ELR (cell line): ENCODE measurements around the gene VAMP3.

ENCODE experiments used
- DNase-seq: peaks from one replicate; pipeline ENCODE4 v3.0.0-alpha.2; 2015; ENCODE audit warnings: low read depth

The VAMP3 gene, protein sequence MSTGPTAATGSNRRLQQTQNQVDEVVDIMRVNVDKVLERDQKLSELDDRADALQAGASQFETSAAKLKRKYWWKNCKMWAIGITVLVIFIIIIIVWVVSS

DNA sequence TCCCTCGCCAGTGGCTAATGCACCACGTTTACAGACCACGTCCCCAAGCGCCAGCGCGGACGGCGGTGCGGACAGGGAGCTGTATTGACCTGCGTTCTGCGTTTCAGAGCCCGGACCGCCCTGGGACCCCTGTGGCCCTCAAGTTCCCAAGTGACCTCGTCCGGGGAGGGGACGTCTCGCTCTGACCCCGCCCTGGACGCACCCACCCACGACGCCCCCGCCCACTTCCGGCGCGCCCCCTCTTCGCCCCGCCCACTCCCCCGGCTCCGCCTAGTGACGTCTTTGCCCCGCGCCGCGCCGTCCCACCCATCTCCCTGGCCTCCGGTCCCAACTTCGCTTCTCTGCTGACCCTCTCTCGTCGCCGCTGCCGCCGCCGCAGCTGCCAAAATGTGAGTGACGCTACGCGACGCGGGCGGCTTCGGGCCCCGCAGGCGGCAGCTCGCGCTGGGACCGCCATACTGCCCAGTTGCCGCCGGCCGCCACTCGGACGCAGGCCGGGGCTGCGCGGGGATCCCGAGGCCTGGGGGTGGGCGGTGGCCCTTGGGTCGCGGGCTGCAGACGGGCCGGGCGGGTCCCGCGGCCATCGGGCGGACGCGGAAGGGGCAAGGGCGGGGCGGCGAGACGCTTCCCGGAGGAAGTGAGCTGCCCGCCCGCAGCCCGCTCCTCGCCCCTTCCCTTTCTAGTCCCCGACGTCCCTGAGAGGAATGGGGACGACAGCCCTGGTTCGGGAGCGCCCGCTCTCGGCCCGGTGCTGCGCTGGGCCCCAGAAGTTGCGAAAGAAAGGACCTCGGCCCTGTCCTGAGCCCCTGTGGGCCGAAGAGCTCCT is at the start of gene VAMP3:
Gene VAMP3, plus strand, starts transcription at position 300 of the 826 bp plus-strand sequence. Its CDS starts 88 bp downstream, at position 388.
- peak; percentile 82 for DNase-seq

DNA sequence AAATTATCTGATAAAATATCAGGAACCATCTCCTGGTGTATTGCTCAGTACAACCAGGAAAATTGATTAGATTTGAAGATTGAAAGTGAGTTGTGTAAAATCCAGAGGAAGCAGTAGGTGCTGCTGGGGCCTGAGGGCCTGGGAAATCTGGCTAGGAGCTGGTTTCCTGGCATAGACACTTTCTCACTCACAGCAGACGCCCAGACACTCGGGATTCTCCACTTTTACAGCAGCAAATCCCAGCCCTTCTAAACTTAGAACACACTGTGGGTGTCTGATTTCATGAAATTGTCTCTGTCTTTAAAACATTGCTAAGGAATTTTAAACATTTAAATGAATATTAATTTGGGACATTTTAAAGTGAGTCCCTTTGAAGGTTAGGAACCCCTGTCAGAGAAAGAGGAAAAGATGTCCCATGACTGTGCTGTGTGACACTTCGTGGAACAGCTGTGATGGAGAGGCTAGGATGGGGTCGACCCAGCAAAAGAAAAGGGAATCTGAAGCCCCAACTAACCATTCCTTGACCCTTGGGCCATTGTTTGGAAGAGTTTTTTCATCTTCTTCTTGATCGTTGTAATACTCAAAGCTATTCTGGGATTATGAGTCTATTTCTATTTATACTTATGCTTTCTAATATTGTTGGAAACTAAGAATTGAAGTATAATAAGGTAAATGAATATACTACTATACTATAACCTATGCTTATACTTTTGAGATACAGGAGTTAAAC is 49.0 kb upstream of the VAMP3 start:
- DNase-seq = no peak

DNA sequence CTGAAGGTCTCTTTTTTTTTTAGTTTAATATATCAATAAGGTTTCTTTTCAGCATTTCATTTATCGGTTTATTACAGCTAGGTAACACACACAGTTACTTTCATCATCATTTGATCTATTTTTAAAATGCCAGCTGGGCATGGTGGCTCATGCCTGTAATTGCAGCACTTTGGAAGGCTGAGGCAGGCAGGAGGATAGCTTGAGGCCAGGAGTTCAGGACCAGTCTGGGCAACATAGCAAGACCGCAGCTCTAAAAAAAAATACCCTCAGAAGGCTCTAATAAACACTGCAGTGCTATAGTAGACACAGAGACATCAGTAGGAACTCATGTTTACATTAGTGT is 48.5 kb upstream of the VAMP3 start:
- no peak for DNase-seq

DNA sequence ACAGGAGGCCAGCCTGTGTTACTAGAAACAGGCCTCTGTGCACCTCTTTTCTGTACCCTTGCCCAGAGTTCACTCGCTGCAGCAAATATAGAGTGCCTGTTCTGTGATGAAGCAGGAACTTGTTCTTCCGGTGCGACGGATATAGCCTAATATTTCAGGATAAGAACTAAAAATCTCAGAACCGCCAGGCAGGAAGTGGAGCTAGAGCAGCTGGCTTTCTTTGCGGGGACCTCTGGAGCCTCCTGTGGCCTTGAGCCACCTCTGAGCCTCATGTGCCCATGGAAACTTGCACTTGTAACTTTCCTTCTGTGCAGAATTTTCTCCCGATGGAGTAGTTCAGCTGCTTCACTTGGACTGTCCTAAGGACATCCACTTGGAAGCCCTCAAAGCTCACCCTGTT is 44.5 kb upstream of the VAMP3 start:
- no peak for DNase-seq

DNA sequence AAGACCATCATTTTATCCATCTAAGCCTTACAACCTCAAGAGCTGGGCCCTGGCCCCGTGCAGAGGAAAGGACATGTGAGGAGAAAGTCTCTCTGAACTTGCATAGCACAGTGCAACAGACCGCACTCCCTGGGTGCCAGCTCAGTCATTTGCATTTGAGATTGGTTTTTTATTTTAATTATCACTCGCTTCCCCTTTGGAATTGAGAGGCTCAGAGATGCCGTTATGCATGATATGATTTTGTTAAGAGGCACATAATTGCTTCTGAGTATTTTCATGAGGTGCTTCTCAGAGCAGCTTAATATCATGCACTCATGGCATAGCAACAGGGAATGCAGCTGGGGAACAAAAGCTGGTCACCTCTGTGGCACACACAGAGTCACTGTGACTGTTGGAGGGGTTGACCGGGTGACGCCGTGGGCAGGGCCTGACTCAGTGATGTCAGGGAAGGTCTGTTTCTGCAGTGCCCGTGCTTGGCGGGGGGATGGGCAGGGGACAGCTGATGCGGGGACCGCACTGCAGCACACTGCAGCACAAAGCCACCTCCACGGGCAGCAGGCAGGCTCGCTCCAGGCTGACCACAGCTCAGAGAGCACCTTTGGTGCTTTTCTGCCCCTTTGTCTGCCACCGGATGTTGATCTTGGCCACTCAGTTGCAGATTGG is 43.2 kb upstream of the VAMP3 start:
- DNase-seq = no peak

DNA sequence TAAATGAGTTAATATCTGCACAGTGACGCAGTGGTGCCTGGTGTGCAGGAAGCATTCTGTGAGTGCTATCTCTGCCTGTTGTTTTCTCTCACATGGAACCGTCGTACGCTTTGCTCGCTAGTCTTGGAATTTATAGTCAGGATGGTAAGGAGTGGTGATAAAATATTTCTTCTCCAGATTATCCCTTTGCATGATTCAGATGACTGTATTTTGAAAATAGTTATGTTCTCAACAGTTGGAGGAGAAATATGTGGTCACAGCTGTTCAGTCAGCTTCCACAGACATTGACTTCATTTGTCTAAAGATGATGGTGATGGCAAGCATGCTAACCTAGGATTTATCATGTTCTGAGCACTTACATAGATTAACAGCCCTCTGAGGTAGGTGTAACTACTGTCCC is 41.3 kb upstream of the VAMP3 start:
- no peak for DNase-seq

DNA sequence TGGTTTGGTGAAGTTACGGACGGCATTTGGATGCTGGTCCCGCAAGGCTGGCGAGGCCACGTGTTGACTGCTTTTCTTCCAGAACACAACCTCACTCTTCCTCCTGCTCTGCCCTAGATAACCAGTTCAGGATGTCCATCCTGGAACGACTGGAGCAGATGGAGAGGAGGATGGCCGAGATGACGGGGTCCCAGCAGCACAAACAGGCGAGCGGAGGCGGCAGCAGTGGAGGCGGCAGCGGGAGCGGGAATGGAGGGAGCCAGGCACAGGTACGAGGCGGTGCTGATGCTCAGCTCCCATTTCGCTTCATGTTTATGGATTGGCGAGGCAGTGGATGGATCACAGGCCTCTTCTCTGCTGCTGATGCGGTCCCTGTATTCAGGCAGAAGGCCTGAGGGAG is 38.8 kb upstream of the VAMP3 start:
- DNase-seq = no peak

DNA sequence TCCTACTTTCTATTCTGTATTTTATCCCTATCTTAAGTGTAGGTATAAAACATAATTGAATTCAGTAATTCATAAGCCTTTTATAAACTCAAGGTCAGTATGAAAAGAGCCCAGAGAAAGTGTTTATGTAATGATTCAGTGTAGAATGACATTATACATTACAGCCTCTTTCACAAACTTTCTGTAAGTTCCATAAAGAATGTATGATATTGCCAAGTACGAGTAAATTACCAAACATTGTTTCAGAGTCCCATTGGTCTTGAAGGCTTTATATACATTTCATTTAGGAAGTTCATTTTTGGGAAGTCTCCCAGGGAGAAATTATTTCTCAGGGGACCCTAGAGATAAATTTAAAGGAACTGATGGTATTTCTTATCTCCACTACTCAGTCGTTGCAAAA is 37.8 kb upstream of the VAMP3 start:
- DNase-seq = no peak

DNA sequence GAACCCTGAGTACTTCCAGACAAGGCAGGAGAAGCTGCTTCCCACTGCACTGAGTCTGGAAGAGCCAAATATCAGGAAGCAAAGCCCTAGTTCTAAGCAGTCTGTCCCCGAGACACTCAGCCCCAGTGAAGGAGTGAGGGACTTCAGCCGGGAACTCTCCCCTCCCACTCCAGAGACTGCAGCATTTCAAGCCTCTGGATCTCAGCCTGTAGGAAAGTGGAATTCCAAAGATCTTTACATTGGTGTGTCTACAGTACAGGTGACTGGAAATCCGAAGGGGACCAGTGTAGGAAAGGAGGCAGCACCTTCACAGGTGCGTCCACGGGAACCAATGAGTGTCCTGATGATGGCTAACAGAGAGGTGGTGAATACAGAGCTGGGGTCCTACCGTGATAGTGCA is 33.1 kb upstream of the VAMP3 start:
- DNase-seq = no peak

DNA sequence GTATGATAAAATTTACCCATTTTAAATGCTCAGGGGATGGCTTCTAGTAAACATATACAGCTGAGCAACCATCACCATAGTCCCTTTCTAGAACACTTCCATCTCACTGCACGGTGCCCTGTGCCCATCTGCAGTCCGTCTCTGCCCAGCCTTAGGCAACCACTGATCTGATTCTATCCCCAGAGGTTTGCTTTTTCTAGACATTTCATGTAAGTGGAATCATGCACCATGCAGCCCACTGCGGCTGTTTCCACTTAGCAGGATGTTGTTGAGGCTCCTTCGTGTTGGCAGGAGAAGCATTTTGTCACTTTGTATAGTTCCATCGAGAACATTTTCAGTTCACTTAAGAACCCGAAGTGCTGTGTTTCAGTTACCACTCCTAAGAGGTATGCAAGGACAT is 27.8 kb upstream of the VAMP3 start:
- DNase-seq = no peak

DNA sequence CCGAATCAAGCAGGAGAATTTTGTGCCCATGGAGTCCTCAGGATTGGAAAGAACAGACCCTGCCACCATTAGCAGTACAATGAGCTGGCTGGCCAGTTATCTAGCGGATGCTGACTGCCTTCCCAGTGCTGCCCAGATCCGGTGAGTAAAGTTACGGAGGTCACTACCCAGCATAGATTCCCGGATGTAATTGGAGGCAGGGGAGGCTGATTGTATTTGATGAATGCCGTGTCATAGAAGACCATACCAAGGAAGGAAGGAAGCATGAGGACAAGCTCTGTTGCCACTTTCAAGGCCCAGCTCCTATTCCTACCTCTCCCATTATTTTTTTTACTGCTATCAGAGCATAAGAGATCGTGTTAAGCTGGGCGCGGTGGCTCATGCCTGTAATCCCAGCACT is 26.2 kb upstream of the VAMP3 start:
- DNase-seq = no peak

DNA sequence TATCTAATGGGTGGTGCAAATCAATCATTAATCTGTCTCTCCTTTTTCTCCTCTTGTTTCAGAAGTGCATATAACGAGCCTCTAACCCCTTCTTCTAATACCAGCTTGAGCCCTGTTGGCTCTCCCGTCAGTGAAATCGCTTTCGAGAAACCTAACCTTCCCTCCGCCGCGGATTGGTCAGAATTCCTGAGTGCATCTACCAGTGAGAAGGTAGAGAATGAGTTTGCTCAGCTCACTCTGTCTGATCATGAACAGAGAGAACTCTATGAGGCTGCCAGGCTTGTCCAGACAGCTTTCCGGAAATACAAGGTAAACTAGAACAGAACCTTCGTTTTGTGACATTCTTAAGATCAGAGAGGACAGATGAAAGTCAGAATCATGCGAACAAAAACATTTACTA is 25.3 kb upstream of the VAMP3 start:
- no peak for DNase-seq

DNA sequence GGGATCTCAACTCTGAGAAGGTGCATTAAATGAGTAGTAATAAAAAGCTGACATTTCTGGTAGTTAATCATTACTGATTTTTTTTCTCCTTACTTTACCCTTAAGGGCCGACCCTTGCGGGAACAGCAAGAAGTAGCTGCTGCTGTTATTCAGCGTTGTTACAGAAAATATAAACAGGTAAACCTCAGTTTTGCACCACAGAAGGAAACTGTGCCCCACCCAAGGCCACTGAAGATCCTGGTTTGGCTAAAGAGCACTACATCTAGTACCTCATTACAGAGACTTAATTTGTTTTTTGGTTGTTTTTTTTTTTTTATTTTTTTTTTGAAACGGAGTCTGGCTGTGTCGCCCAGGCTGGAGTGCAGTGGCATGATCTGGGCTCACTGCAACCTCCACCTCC is 23.5 kb upstream of the VAMP3 start:
- DNase-seq = no peak

DNA sequence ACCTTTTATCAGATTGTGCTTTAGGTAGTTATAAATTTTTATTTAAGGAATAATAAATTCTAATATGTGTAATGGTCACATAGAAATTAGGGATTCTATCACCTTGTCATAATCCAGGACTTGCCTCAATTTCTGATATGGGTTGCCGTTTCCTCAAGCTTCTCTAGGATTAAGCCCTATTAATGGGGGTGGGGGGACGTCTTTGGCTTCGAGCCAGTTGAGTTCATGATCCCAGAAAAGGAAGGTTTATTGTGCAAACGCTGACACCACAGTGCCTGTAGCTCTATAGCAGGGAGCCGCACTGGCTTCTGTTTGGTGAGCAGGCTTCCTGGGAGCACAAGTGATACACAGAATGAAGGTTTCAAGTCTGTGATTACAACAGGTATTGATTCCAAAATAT is 22.0 kb upstream of the VAMP3 start:
- no peak for DNase-seq

DNA sequence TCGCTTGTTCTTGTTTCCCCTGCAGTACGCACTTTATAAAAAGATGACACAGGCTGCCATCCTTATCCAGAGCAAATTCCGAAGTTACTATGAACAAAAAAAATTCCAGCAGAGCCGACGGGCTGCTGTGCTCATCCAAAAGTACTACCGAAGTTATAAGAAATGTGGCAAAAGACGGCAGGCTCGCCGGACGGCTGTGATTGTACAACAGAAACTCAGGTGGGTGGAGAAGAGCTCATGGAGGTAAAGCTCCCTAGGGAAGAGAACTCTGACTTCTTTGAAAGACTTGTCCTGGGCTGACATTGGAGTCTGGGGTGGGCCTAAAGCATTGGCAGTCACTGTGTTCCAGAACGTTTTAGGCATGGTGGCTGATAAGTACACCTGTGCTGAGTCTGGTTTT is 19.9 kb upstream of the VAMP3 start:
- no peak for DNase-seq

DNA sequence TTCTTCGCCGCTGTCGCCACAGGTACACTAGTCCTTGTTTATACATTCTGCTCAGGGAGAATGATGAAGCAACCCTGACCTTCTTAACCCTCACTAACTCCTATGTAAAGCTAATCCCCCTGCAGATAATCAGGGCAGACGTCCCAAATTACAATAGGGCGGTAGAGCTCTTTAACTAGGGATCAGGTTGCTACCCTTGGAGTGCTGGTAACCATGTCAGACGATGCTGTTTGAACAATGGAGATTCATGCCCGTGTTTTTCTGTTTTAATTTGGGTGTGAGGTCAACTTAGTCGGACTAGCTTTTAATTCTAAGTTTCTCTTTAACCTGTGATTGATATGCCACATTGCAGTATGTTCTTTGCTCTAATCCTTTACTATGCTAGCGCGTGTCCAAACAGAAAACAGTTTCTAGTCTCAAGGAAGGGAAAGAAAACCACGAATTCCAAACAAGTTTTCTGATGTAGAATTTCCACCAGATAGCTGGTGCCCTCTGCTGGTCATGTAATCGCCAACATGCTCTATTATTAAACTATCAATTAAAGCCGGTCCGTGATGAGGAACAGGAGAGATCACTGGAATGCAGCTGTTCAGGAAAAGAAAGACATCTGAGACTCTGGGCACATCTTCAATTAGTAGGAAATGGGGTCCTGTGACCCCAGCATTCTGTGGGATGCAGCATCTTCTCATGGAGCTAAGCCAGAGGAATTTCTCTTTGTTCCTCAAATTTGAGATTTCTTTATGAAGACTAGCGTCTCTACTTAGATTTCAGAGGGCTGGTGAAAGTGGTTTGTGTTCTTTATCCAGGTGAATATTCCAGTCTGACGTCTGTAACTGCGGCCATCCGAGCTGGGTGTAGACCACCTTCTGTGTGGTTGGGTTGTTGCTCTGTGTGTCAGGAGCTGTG is 18.3 kb upstream of the VAMP3 start:
- DNase-seq = peak; percentile 73

DNA sequence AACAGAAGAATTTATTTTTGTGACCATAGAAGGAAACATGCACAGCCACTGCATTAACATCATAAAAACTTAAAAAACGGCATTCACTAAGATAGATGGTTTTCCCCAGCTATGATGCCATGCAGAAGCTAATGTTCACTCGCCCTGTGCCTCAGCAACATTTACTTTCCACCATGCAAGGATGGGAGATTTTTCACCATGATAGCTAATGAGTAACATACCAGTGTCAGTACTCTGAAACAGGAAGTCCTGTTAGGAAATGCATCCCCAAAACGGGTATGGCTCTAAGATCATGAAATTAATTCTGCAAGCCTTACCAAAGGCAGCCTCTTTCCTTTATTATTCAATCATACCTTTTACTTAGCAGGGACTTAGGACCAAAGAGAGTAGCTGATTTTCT is 17.5 kb upstream of the VAMP3 start:
- peak; percentile 4 for DNase-seq

DNA sequence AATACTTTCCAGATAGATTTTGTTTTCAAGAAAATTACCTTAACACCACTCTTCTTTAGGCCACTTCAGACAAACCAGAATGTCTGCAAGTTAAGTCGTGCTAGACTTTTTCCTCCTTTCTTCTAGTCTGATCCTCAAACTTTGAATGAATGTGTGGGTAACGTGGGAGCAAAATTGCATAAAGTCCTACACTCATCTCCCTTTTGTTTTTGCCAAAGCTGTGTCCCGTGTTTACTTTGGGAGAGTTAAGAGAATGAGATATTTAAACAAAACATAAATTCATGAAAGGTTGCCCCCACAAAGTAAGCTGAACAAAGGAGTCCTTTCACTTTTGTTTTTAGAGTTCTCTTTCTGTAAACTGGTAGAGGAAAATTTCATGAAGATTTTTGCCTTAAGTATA is 16.9 kb upstream of the VAMP3 start:
- DNase-seq = no peak

DNA sequence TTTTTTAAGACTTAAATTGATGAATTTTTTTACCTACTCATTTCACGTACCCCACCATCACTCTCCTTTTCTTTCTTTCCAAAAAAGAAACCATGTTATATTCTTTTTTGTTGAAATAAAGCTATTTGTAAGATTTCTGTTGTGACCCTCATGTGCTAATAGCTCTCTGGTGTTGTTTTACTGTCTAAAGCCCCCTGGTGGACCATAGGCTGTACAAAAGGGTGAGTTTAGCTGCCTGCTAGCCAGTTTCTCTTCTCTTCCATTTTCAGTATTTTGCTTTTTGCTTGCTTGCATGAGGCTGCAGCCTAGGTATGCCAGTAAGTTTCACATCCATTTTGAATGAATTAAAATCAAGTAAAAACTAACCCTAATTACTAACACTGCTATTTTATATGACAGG is 15.6 kb upstream of the VAMP3 start:
- peak; percentile 51 for DNase-seq

DNA sequence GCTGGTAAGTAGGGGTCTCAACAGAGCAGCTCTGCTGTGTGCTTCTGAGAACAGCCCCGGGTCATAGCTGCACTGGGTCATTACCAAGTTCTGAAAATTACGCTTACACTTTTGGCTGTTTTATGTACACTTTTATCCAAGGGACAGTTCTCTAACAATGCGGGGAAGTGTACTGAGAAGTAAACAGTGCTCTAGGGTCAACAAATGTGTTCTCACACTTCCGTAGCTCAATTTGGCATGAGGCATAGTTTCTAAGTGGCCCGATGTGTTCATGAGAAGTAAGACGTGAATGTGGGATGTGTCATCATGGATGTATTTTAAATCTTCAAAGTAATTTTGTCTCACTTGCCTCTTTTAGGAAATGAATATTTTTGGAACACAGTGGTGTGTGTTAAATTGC is 10.9 kb upstream of the VAMP3 start:
- DNase-seq = peak; percentile 14

DNA sequence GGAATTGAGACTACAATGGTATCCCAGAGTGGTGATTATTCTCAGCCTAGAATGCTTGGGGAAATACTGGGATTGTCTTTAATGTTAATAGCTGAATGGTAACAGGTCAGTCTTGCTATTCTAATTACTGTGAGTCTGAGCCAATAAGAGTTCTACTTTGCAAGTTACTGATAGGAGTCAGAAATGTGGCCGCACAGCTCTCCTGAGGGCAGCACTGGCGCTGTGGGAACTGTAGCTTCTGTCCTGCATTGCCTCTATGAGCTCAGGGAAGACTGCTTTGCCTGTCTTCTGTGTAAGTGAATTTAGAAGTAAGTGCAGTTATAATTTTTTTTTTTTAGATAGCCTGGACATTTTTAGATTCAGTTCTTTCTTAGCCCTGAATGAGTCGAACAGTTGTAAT is 10.0 kb upstream of the VAMP3 start:
- DNase-seq = no peak

DNA sequence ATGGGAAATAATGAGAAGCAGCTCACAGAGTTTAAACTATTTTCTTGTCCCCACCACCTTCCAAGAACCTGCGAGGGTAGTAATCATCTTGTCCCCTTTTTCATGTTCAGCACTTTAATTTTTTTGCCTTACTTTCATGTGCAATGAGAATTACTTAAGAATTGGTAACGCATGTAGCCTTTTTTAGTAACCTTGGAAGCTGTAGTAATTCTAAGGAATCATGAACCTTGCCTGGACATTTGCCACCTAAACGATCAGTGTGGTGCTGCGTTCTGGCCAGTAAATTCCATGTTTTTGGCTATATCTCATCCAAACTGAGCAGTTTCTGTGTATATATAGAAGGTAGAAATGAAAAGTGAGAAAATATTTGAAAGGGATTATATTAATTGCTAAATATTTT is 3.9 kb upstream of the VAMP3 start:
- DNase-seq = no peak
